ENCODE data around the gene TNFRSF1B. TPM values are rescaled to one million over a fixed set of nuclear protein-coding genes. Genes with fewer than 3 reads are reported as not detected.

Gene TNFRSF1B
- total RNA-seq, 2 donors from 2014 or later: 13.7 to 28.7 TPM

DNA sequence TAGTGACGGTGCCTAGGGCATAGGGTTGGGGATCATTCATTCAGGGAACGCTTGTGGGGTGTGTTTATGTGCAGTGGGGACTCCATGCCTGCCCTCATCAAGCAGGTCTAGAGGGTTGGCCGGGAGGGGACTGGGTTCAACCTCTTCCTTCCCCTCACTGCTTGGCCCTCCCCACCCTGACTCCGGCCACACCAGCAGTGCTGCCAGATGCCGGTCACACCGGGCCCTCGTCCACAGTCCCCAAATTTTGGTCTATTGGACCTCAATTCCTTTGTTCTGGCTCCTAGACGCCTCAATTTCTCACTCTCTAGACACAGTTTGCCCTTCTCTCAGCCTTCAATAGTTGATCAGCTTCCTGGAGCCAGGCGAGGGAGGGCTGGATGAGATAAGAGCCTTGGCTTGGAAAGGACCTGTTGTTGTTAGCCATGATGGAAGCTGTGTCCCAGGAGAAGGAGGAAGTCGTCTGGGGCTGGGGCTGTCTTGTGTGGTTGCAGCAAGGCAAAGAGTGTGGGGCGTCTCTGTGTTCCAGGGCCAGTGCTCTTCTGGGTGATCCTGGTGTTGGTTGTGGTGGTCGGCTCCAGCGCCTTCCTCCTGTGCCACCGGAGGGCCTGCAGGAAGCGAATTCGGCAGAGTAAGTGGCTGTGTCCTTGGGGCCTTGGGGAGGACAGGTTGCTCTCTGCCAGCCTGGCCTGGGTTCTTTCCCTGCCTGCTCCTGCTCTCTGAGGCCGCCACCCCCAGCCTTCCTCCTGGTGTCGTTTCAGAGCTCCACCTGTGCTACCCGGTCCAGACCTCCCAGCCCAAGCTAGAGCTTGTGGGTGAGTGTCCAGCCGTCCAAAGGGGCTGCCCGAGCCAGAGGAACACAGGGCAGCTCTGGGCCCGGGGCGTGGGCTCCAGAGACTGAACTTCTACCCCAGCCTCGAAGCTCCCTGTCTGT is 41.1 kb upstream of the TNFRSF1B start:
- intact Hi-C loops (cut with DNase I): no loop called here
- TF ChIP-seq CTCF (IDR thresholded peaks at IDR 0.05) (no peak), POLR2A (IDR thresholded peaks at IDR 0.05) (no peak)
- no peaks in the 10 kb centered on the region for H3K36me3 ChIP-seq (replicated peaks in 1 of 2; ENCODE audit: insufficient read depth in 1 of 2, low read depth in 2 of 2)
- DNase-seq (peak in 1 of 4 donors; percentile 32), ATAC-seq (no peak)
- peaks cover 0 to 6% of the 10 kb centered on the region in 2 donors for H3K27me3 ChIP-seq
- H3K4me3 ChIP-seq: no peak overlapping the region
- WGBS, 2 donors: 52 to 67% methylated on average over 12 to 20 of the region's 24 CpGs
- no peaks in the 10 kb centered on the region for H3K4me1 ChIP-seq
- H3K27ac ChIP-seq: no peak overlapping the region
- H3K9me3 ChIP-seq: no peaks in the 10 kb centered on the region

- intact Hi-C loops (cut with DNase I): no loop called here
- Histone ChIP-seq H3K4me3 (no peak overlapping the region), H3K36me3 (replicated peaks in 1 of 2; ENCODE audit: insufficient read depth in 1 of 2, low read depth in 2 of 2) (no peaks in the 10 kb centered on the region), H3K4me1 (no peaks in the 10 kb centered on the region), H3K27ac (no peak overlapping the region), H3K9me3 (no peaks in the 10 kb centered on the region), H3K27me3 (peaks cover 0 to 6% of the 10 kb centered on the region in 2 donors)
- ATAC-seq (no peak), DNase-seq (no peak)
- TF ChIP-seq CTCF (IDR thresholded peaks at IDR 0.05) (no peak), POLR2A (IDR thresholded peaks at IDR 0.05) (no peak)
- 83 to 90% methylated on average over 7 to 9 of the region's 9 CpGs for WGBS, 2 donors
These were observed 40.0 kb upstream of the TNFRSF1B start for GRCh38 chr1:12126781-12127180.

DNA sequence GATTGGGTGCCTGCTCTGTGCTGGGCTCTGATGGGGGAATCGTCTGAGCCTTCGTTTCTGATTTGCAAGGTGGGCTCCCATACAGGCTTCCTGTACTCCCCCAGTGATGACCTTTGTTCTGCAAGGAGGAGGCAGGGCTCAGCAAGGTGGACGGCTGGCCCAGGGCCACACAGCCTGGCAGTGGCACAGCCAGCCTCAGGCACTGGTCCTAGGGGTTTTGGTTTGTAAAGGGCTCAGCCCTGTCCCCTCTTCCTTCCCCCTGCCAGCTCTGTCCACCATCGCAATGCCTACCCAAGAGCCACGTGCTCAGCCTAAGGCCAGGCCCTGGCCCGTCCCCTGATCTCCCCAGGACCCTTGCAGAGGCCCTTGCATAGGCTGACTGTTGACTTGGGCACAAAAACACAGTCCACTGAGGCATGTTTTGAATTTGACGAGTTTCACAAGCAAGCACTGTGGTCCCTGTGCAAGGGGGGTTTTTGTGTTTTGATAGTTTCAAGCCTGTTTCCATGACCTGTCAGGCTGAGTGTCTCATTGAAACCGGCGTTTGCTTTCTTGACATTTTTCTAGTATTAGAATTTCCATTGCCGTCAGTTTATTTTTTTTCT is 39.5 kb upstream of the TNFRSF1B start:
- intact Hi-C loops (cut with DNase I): no loop called here
- no peaks in the 10 kb centered on the region for H3K36me3 ChIP-seq (replicated peaks in 1 of 2; ENCODE audit: insufficient read depth in 1 of 2, low read depth in 2 of 2)
- H3K4me3 ChIP-seq: no peak overlapping the region
- H3K9me3 ChIP-seq: no peaks in the 10 kb centered on the region
- WGBS, 2 donors: 75 to 77% methylated on average over 9 to 10 of the region's 10 CpGs
- TF ChIP-seq POLR2A (IDR thresholded peaks at IDR 0.05) (no peak), CTCF (IDR thresholded peaks at IDR 0.05) (no peak)
- no peak overlapping the region for H3K27ac ChIP-seq
- no peak for ATAC-seq
- H3K27me3 ChIP-seq: peaks cover 0 to 6% of the 10 kb centered on the region in 2 donors
- H3K4me1 ChIP-seq: no peaks in the 10 kb centered on the region
- no peak for DNase-seq

GRCh38 chr1:12128120-12128519 is 38.7 kb upstream of the TNFRSF1B start:
- Histone ChIP-seq H3K27ac (no peak overlapping the region), H3K27me3 (peaks cover 0 to 4% of the 10 kb centered on the region in 2 donors), H3K4me3 (no peak overlapping the region), H3K36me3 (replicated peaks in 1 of 2; ENCODE audit: insufficient read depth in 1 of 2, low read depth in 2 of 2) (no peaks in the 10 kb centered on the region), H3K9me3 (no peaks in the 10 kb centered on the region), H3K4me1 (no peaks in the 10 kb centered on the region)
- 65 to 69% methylated on average over 4 to 15 of the region's 15 CpGs for WGBS, 2 donors
- DNase-seq (no peak), ATAC-seq (no peak)
- TF ChIP-seq CTCF (IDR thresholded peaks at IDR 0.05) (no peak), POLR2A (IDR thresholded peaks at IDR 0.05) (no peak)
- intact Hi-C loops (cut with DNase I): no loop called here

All from body of pancreas (tissue), 4 donors.